NCI-H774 (cell line): Measurements from ENCODE around the gene TMEM191B.
"Not testable (repeated sequence)": the region's sequence is repeated elsewhere in the genome, so short reads cannot be mapped to it uniquely, and the experiment has no call there.

Source experiments
- DNase-seq: peaks from one replicate; lab custom pipeline; 2025; lab: John Stamatoyannopoulos, UW

The TMEM191B gene

GRCh38 chr22:18558516-18558915 is 30.9 kb downstream of the TMEM191B start:
- DNase-seq = not testable (repeated sequence)

- not testable (repeated sequence) for DNase-seq
Observed at GRCh38 chr22:18558939-18559338, 31.3 kb downstream of the TMEM191B start.

- DNase-seq = not testable (repeated sequence)
Observed at GRCh38 chr22:18560099-18560974, 32.7 kb downstream of the TMEM191B start.

- DNase-seq = not testable (repeated sequence)
Observed at GRCh38 chr22:18570509-18571246, 43.1 kb downstream of the TMEM191B start.

- not testable (repeated sequence) for DNase-seq
Observed at GRCh38 chr22:18573483-18574164, 46.0 kb downstream of the TMEM191B start.

GRCh38 chr22:18574555-18574954 is 47.0 kb downstream of the TMEM191B start:
- not testable (repeated sequence) for DNase-seq

- not testable (repeated sequence) for DNase-seq
Observed at GRCh38 chr22:18575686-18576085, 48.1 kb downstream of the TMEM191B start.

GRCh38 chr22:18577090-18577818 is 49.7 kb downstream of the TMEM191B start:
- not testable (repeated sequence) for DNase-seq

GRCh38 chr22:18577847-18578246 is 50.2 kb downstream of the TMEM191B start:
- not testable (repeated sequence) for DNase-seq
